Fibroblast of the aortic adventitia (primary cell): ENCODE results near the gene PTPRG. TPM values are rescaled to one million over a fixed set of nuclear protein-coding genes. Genes with fewer than 3 reads are reported as not detected.

Experiments used
- DNase-seq: peaks from one replicate; pipeline ENCODE4 v3.0.0-alpha.2; 2010; ENCODE audit warnings: low read depth
- H3K4me3 ChIP-seq: 2 replicates; pipeline ENCODE4 v1.5.1; 2011; ENCODE audit warnings: low read depth, mild to moderate bottlenecking, control low read depth, low read length, moderate library complexity
- CTCF ChIP-seq: IDR thresholded peaks from 2 replicates; pipeline ENCODE4 v1.5.1; 2011; ENCODE audit warnings: mild to moderate bottlenecking, low read length, control low read depth, inconsistent platforms; ENCODE audit not compliant: insufficient read depth
- total RNA-seq: library from RNA; depleted of rRNA; stranded (reverse); fragments of >200 nt; gene quantifications from 2 replicates; pipeline ENCODE4 v1.2.3, GENCODE V29; 2012; ENCODE audit warnings: low replicate concordance

Gene PTPRG
- total RNA-seq, 1 donor: 52.0 TPM

DNA sequence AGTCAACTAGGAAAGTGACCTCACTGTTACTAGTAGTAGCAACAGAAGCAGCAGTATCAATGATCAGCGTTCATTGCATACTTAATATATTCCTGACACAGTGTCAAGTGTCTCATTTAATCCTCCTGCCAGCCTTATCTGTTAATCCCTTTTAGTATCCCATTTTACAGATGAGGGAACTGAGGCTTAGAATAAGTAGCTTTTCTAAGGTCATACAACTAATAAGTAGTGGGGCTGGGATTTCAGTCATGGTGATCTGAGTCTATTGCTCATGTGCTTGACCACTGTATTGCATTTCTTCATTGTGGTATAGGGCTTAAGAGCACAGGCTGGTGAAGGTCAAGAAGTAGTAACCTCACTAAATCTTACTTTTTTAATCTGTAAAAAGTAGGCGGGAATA lies 233.6 kb downstream of the PTPRG start:
- DNase-seq: no peak
- TF ChIP-seq CTCF: no peak
- no peak overlapping the region for H3K4me3 ChIP-seq

GRCh38 chr3:61796088-61796680 lies 234.8 kb downstream of the PTPRG start:
- TF ChIP-seq CTCF: no peak
- DNase-seq: peak; percentile 32
- no peak overlapping the region for H3K4me3 ChIP-seq

- DNase-seq: peak; percentile 22
- no peak overlapping the region for H3K4me3 ChIP-seq
- TF ChIP-seq CTCF: no peak
Observed at GRCh38 chr3:61796911-61797310, 235.5 kb downstream of the PTPRG start.

- no peak overlapping the region for H3K4me3 ChIP-seq
- DNase-seq: no peak
- no peak for TF ChIP-seq CTCF
Observed at GRCh38 chr3:61802772-61803171, 241.4 kb downstream of the PTPRG start.

DNA sequence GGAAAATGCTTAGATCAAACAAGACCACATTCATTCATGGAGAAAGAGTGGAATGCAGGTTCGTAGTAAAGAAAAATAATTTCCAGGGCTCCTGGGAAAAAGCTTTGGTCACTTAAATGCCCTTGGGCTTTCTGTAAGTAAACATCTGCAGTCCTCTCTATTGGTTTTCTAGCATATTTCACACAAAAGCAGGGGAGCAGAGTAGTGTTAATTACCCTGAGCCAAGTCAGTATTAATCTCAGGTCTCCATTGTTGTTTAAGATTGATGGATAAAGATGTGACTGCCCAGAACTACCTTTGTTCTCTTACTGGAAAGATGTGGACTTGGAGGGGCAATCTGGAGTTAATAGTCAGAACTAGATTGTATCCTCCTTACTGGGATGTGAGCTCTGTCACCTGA lies 242.6 kb downstream of the PTPRG start:
- H3K4me3 ChIP-seq: no peak overlapping the region
- no peak for DNase-seq
- no peak for TF ChIP-seq CTCF

GRCh38 chr3:61804782-61805181 lies 243.4 kb downstream of the PTPRG start:
- no peak overlapping the region for H3K4me3 ChIP-seq
- DNase-seq: no peak
- TF ChIP-seq CTCF: no peak

- H3K4me3 ChIP-seq: no peak overlapping the region
- TF ChIP-seq CTCF: no peak
- DNase-seq: no peak
Observed at GRCh38 chr3:61805510-61806080, 244.2 kb downstream of the PTPRG start.
